Parietal lobe (tissue), 2 donors: ENCODE results near the gene CDKN2B. TPM values are rescaled to one million over a fixed set of nuclear protein-coding genes. Genes with fewer than 3 reads are reported as not detected.

Experiments used
- small RNA-seq: library from RNA; depleted of rRNA; stranded (forward); fragments of <200 nt; gene quantifications from one replicate; pipeline ENCODE3, GENCODE V24; 2014; ENCODE audit warnings: low replicate concordance
- total RNA-seq: library from RNA; depleted of rRNA; stranded (reverse); fragments of >200 nt; gene quantifications from one replicate; pipeline ENCODE4 v1.2.3, GENCODE V29; 2014

The CDKN2B gene
- 0.31 TPM for total RNA-seq

GRCh38 chr9:22008717-22009505 is at the start of gene CDKN2B:
Gene CDKN2B, minus strand, starts transcription at chr9:22009305. Its CDS starts 352 bp downstream, at chr9:22008953.

GRCh38 chr9:21994556-21995005 is 14.5 kb downstream of the CDKN2B start, which contains the start of gene CDKN2B-AS1:
Gene CDKN2B-AS1, plus strand, starts transcription at chr9:21994791.

GRCh38 chr9:21993893-21994555 is 15.1 kb downstream of the CDKN2B start, which contains the start of gene CDKN2A:
Gene CDKN2A, minus strand, starts transcription at chr9:21994392.

Small RNAs within 50 kb of the gene (small RNA-seq; reads per million reads assigned to genes)
- gene RF02045, result not detected

Other genes with a start within 250 kb of the CDKN2B start
- 21.6 TPM for gene MTAP, start 206.7 kb downstream of the CDKN2B start, total RNA-seq
- not detected for gene CDKN2A, start 14.9 kb downstream of the CDKN2B start, total RNA-seq
- 0.63 TPM for gene CDKN2B-AS1, start 14.5 kb downstream of the CDKN2B start, total RNA-seq